ENCODE results near the gene MRFAP1L1.

Gene MRFAP1L1

DNA sequence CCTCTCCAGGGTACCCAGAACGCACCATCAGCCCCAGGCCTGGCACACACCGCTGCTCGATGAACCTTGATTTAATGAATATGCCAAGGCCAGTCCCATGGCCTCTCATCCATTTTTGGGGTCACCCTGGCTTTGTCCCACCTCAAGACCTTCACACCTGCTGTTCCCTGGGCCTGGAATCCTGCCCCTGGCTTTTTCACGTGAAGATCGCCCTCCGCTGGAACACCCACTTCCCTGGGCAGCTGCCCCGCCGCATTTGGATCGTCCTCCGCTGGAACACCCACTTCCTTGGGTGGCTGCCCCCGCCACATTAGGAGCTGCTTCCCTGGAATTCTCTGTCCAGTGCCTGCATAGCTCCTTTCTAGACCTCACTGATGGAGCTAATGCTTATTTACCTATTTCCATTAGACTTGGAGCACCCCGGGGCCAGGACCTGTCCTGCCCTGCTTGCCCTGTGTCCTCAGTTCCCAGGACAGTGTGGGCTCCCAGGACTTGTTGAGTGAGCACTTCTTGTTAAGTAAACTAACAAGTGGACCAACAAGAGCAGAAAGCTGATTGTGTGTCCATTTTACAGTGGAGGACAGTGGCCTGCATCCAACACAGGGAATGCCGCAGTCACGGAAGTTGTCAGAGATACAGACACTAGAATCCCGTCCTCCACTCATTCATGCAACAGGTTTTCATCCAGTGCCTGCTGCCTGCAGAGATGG lies 18.8 kb upstream of the MRFAP1L1 start (continued):
- TF ChIP-seq, protein P1, sequence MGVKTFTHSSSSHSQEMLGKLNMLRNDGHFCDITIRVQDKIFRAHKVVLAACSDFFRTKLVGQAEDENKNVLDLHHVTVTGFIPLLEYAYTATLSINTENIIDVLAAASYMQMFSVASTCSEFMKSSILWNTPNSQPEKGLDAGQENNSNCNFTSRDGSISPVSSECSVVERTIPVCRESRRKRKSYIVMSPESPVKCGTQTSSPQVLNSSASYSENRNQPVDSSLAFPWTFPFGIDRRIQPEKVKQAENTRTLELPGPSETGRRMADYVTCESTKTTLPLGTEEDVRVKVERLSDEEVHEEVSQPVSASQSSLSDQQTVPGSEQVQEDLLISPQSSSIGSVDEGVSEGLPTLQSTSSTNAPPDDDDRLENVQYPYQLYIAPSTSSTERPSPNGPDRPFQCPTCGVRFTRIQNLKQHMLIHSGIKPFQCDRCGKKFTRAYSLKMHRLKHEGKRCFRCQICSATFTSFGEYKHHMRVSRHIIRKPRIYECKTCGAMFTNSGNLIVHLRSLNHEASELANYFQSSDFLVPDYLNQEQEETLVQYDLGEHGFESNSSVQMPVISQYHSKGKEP (tag by site-specific recombination; IDR thresholded peaks at IDR 0.05), result no peak
- TF ChIP-seq, protein P2, sequence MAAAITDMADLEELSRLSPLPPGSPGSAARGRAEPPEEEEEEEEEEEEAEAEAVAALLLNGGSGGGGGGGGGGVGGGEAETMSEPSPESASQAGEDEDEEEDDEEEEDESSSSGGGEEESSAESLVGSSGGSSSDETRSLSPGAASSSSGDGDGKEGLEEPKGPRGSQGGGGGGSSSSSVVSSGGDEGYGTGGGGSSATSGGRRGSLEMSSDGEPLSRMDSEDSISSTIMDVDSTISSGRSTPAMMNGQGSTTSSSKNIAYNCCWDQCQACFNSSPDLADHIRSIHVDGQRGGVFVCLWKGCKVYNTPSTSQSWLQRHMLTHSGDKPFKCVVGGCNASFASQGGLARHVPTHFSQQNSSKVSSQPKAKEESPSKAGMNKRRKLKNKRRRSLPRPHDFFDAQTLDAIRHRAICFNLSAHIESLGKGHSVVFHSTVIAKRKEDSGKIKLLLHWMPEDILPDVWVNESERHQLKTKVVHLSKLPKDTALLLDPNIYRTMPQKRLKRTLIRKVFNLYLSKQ (tag by site-specific recombination; IDR thresholded peaks at IDR 0.05; ENCODE audit: borderline replicate concordance), result no peak
- no peak for TF ChIP-seq ZNF311 (tag by site-specific recombination; IDR thresholded peaks at IDR 0.05; ENCODE audit: borderline replicate concordance)
- TF ChIP-seq GFI1B (tag by site-specific recombination; IDR thresholded peaks at IDR 0.05), result no peak
- TF ChIP-seq, protein P3, sequence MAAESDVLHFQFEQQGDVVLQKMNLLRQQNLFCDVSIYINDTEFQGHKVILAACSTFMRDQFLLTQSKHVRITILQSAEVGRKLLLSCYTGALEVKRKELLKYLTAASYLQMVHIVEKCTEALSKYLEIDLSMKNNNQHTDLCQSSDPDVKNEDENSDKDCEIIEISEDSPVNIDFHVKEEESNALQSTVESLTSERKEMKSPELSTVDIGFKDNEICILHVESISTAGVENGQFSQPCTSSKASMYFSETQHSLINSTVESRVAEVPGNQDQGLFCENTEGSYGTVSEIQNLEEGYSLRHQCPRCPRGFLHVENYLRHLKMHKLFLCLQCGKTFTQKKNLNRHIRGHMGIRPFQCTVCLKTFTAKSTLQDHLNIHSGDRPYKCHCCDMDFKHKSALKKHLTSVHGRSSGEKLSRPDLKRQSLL (tag by site-specific recombination; IDR thresholded peaks at IDR 0.05), result no peak
- TF ChIP-seq RBAK (tag by site-specific recombination; IDR thresholded peaks at IDR 0.05), result no peak
- no peak for TF ChIP-seq ZNF214 (tag by site-specific recombination; IDR thresholded peaks at IDR 0.05; ENCODE audit: borderline replicate concordance)
- TF ChIP-seq SETDB1 (IDR thresholded peaks at IDR 0.05; ENCODE audit: insufficient read length, low read length), result no peak
- no peak for TF ChIP-seq ZNF426 (tag by site-specific recombination; IDR thresholded peaks at IDR 0.05)
- no peak for TF ChIP-seq ZNF623 (tag by site-specific recombination; IDR thresholded peaks at IDR 0.05)

DNA sequence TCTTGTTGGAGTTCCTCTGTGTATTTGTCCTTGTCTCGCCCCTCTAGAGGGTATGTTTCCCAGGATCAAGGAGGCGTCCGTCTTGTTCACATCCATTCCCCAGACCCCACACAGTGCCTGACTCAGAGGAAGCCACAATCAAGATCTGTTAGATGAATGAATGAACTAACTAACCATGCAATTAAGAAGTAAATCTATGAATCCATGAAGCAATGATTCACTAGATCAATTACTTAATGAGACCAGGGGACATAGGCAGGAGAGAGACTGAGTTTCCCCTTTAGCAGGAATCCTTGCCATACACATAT lies 18.2 kb upstream of the MRFAP1L1 start:
- H3K36me3 ChIP-seq (ENCODE audit: control insufficient read depth in 2 of 2, insufficient read depth in 1 of 2, low read length in 2 of 2), result no peaks in the 10 kb centered on the region
- no peak overlapping the region for H3K27ac ChIP-seq (ENCODE audit: extremely low read depth, low read depth, low read length)
- ChIA-PET CTCF (interaction anchor here (1.7 kb wide), 1 partner anchor 146 kb away, joined by 5 read pairs; no protein-coding TSS in a partner anchor), POLR2A (no interaction called here)
- H3K4me3 ChIP-seq (ENCODE audit: low read depth, low read length), result no peak overlapping the region
- TF ChIP-seq ZNF510 (tag by site-specific recombination; IDR thresholded peaks at IDR 0.05; ENCODE audit: insufficient replicate concordance) (no peak), ZBTB20 (tag by site-specific recombination; IDR thresholded peaks at IDR 0.05) (no peak), ZNF19 (tag by site-specific recombination; IDR thresholded peaks at IDR 0.05; ENCODE audit: low read depth) (no peak), ZNF24 (tag by site-specific recombination; IDR thresholded peaks at IDR 0.05) (no peak), ZNF837 (tag by site-specific recombination; IDR thresholded peaks at IDR 0.05) (no peak), ZNF155 (tag by site-specific recombination; IDR thresholded peaks at IDR 0.05) (no peak), ZNF791 (tag by site-specific recombination; IDR thresholded peaks at IDR 0.05) (no peak), ZNF843 (tag by site-specific recombination; IDR thresholded peaks at IDR 0.05) (no peak), TRIM28 (IDR thresholded peaks at IDR 0.05; ENCODE audit: borderline replicate concordance, low read length) (no peak), ZNF830 (tag by site-specific recombination; IDR thresholded peaks at IDR 0.05; ENCODE audit: low read depth) (no peak), ZNF660 (tag by site-specific recombination; IDR thresholded peaks at IDR 0.05) (no peak), ZNF555 (tag by site-specific recombination; conservative IDR thresholded peaks at IDR 0.05) (no peak), ZNF670 (tag by site-specific recombination; IDR thresholded peaks at IDR 0.05; ENCODE audit: low read depth) (no peak), ZNF350 (tag by site-specific recombination; IDR thresholded peaks at IDR 0.05) (no peak), ZNF23 (tag by site-specific recombination; IDR thresholded peaks at IDR 0.05; ENCODE audit: borderline replicate concordance) (no peak)
- TF ChIP-seq, protein P3 (tag by site-specific recombination; IDR thresholded peaks at IDR 0.05), result no peak
- TF ChIP-seq, protein P4, sequence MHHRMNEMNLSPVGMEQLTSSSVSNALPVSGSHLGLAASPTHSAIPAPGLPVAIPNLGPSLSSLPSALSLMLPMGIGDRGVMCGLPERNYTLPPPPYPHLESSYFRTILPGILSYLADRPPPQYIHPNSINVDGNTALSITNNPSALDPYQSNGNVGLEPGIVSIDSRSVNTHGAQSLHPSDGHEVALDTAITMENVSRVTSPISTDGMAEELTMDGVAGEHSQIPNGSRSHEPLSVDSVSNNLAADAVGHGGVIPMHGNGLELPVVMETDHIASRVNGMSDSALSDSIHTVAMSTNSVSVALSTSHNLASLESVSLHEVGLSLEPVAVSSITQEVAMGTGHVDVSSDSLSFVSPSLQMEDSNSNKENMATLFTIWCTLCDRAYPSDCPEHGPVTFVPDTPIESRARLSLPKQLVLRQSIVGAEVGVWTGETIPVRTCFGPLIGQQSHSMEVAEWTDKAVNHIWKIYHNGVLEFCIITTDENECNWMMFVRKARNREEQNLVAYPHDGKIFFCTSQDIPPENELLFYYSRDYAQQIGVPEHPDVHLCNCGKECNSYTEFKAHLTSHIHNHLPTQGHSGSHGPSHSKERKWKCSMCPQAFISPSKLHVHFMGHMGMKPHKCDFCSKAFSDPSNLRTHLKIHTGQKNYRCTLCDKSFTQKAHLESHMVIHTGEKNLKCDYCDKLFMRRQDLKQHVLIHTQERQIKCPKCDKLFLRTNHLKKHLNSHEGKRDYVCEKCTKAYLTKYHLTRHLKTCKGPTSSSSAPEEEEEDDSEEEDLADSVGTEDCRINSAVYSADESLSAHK (tag by site-specific recombination; IDR thresholded peaks at IDR 0.05), result no peak
- TF ChIP-seq, protein P5, sequence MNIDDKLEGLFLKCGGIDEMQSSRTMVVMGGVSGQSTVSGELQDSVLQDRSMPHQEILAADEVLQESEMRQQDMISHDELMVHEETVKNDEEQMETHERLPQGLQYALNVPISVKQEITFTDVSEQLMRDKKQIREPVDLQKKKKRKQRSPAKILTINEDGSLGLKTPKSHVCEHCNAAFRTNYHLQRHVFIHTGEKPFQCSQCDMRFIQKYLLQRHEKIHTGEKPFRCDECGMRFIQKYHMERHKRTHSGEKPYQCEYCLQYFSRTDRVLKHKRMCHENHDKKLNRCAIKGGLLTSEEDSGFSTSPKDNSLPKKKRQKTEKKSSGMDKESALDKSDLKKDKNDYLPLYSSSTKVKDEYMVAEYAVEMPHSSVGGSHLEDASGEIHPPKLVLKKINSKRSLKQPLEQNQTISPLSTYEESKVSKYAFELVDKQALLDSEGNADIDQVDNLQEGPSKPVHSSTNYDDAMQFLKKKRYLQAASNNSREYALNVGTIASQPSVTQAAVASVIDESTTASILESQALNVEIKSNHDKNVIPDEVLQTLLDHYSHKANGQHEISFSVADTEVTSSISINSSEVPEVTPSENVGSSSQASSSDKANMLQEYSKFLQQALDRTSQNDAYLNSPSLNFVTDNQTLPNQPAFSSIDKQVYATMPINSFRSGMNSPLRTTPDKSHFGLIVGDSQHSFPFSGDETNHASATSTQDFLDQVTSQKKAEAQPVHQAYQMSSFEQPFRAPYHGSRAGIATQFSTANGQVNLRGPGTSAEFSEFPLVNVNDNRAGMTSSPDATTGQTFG (tag by site-specific recombination; IDR thresholded peaks at IDR 0.05; ENCODE audit: borderline replicate concordance), result no peak
- H3K4me1 ChIP-seq (ENCODE audit: control insufficient read depth, insufficient read depth, low read length), result no peaks in the 10 kb centered on the region
- no peaks in the 10 kb centered on the region for H3K9me3 ChIP-seq (ENCODE audit: control insufficient read depth, insufficient read depth, low read depth, low read length)

Data from HEK293 (cell line).